Measurements from ENCODE around the gene KCTD11.

KCTD11 gene

GRCh38 chr17:7370853-7371252 lies 18.9 kb downstream of the KCTD11 start:
- in situ Hi-C loops (cut with HindIII; ENCODE audit: low sequenced_read_pairs) = no loop called here

DNA sequence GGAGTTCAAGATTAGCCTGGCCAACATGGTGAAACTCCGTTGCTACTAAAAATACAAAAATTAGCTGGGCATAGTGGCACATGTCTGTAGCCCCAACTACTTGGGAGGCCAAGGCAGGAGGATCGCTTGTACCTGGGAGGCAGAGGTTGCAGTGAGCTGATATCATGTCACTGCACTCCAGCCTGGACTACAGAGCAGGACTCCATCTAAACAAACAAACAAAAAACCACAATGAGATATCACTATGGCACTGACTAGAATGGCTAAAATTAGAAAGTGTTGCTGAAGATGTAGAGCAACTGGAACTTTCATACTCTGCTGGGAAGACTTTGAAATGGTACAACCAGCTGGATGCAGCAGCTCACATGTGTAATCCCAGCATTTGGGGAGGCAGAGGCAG lies 22.4 kb downstream of the KCTD11 start:
- in situ Hi-C loops (cut with HindIII; ENCODE audit: low sequenced_read_pairs) = no loop called here

DNA sequence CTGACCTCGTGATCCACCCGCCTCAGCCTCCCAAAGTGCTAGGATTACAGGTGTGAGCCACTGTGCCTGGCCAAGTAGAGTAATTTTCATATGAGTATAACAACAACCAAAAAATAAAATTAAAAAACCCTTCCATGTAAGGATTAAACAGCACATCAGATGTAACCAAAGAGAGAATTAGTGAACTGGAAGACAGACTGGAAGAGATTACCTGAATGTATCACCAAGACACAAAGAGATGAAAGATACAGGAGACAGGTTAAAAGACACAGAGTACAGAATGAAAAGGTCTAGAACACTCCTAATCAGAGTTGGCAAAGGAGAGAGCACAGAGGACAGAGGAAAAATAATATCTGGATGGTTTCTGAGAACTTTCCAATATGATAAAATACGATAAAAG lies 27.2 kb downstream of the KCTD11 start:
- in situ Hi-C loops (cut with HindIII; ENCODE audit: low sequenced_read_pairs) = no loop called here

DNA sequence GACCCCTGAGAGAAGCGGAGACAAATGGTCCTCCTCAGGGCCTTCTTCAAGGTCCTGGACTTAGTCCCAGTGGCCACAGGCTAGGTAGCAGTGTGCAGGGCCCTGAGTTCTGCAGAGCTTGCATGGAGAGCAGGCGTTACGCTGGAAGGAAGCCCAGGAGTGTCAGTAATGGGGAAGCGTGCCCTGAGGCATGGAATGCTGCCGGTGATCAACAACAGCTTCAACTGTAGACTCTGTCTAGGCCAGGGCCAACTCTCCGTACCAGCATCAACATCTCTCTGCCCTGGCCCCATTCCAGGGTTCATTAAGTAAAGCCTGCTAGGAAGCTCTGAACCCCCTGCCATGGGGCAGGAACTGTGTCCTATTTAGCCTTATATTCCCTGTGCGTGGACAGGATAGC lies 28.4 kb downstream of the KCTD11 start:
- in situ Hi-C loops (cut with HindIII; ENCODE audit: low sequenced_read_pairs) = no loop called here

GRCh38 chr17:7380855-7381683 lies 29.1 kb downstream of the KCTD11 start, which contains the start of gene TNK1:
Gene TNK1, plus strand, starts transcription at chr17:7381089. Its CDS starts 1,838 bp downstream, at chr17:7382927.
- in situ Hi-C loops (cut with HindIII; ENCODE audit: low sequenced_read_pairs) = no loop called here

DNA sequence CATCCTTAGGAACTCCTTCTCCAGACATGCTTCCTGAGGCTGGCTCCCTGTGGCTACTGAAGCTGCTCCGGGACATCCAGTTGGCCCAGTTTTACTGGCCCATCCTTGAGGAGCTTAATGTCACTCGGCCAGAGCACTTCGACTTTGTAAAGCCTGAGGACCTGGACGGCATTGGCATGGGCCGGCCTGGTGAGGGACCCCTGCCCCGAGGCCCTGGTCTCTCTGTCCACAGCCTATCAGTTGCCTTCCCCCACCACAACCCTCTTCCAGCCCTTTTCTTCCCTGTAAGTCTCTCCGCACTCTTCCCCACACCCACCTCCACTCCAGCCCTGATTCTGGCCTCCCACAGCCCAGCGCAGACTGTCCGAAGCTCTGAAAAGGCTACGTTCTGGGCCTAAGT lies 30.9 kb downstream of the KCTD11 start:
- in situ Hi-C loops (cut with HindIII; ENCODE audit: low sequenced_read_pairs) = no loop called here

DNA sequence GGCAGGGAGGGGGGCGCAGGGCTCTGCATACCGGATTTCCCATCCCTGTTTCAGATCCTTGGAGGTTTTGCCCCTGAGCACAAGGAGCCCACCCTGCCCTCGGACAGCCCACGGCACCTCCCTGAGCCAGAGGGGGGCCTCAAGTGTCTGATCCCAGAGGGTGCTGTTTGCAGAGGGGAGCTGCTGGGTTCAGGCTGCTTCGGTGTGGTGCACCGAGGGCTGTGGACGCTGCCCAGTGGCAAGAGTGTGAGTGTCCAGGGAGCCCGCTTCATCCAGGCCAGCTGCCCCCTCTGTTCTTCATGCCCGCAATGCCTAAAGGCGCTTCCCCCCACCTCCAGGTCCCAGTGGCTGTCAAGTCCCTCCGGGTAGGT lies 31.4 kb downstream of the KCTD11 start:
- in situ Hi-C loops (cut with HindIII; ENCODE audit: low sequenced_read_pairs) = no loop called here

GRCh38 chr17:7383742-7384488 lies 32.0 kb downstream of the KCTD11 start:
- in situ Hi-C loops (cut with HindIII; ENCODE audit: low sequenced_read_pairs) = no loop called here

- in situ Hi-C loops (cut with HindIII; ENCODE audit: low sequenced_read_pairs) = loop anchor here (5.0 kb wide), 2 partner anchors 48 to 93 kb away; partner anchors contain the start of gene ZBTB4
Measured at GRCh38 chr17:7384489-7385081, 32.6 kb downstream of the KCTD11 start.

GRCh38 chr17:7388856-7389255 lies 36.9 kb downstream of the KCTD11 start:
- in situ Hi-C loops (cut with HindIII; ENCODE audit: low sequenced_read_pairs) = loop anchor here (5.0 kb wide), 2 partner anchors 43 to 88 kb away; partner anchors contain the start of gene ZBTB4

DNA sequence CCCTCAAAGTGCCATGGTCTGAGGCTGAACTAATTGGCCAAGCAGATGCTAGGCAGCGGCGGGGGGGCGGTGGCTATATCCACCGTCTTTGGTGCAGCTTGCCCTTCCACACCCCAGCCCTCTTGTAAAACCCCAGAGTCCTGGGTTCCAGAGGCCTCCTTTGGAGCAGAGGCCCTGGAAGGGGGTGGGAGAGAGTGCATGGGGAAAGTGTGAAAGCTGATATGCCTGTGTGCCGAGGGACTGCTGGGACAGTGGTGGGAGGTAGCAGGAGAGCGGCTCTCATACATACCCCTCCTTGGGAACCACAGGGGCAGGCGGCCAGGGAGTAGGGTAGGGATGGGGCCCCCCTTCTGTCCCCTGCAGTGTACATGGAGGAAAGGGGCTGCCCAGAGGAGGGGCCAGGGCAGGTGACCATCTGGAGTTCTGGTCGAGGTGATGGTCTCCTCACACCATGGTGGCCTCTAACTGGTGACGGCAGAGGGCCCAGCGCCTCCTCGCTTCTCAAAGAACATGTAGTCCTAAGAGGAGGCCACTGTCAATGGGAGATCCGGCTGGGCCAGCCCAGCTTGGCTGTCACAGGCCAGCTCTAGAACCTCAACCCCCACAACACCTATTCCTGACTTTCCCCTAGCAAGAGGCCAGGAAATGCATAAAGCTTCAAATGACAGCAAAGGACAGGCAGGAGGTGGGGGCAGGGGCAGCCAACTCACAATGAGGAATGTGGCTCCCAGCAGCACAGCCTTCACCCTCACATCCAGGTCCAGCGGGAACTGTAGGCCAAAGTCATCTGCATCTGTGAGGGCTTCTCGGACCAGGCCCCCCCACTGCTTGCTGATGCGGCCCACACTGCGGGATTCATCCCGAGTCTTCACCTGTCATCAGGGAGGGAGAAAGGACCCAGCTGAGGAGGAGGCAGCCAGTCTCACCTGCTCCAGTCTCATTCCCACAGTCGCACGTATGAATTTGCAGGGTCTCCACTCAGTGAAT lies 38.3 kb downstream of the KCTD11 start:
- in situ Hi-C loops (cut with HindIII; ENCODE audit: low sequenced_read_pairs) = loop anchor here (5.0 kb wide), 2 partner anchors 42 to 87 kb away; partner anchors contain the start of gene ZBTB4

DNA sequence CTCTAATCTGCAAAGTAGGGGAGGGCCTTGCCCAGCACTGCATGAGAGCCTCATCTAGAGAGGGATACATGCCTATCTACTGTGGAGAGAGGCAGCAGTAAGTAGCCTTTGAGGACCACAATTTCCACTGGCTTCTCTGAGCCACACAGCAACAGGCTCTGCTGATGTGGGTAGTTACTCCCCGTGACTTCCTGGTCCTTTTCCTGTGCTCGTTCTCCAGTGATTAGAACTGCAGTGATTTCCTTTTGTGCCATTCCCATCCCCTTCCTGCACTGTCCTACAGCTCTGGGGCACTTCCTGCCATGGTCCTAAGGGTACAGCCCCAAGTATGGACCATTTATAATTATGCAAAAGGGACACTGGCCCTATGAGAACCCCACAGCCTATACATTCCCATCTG lies 39.3 kb downstream of the KCTD11 start:
- in situ Hi-C loops (cut with HindIII; ENCODE audit: low sequenced_read_pairs) = no loop called here

DNA sequence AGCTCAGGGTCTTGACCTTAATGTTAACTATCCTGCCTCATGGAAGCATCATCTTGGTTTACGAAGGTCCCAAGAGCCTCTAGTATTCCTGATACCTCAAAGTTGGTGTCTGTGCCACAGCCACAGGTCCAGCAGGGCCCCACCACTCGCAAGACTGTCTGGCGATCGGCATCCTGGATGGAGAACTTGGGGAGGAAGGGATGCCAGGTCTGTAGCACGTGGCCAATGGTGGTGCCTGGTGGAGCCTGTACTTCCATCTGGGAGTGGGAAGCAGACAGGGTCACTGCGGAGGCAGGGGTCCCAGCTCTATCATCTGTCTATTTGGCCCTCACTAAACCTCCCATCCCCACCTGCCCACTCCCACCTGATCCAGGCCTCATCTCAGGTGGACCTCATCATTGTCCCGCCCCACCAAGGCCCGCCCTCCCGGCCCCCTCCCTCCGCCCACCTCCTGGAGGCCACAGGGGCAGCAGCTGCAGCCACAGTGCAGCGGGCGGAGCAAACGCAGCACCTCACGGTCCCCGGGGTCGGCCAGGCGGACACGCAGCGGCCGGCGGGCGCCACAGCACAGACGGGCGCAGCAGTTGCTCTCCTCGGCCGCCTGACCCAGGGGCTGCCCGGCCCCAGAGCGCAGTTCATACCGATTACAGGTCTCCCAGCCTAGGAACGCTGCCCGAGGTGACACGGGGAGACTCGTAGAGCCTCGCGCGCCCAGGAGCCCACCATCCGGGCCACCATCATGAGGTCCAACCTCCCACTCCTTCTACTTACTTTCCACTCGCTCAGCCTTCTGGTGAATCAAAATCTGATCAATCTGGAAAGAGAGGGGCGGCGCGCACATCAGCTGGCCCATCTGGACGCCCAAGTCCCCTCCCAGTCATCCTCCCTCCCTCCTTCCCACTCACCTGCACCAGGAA lies 41.0 kb downstream of the KCTD11 start:
- in situ Hi-C loops (cut with HindIII; ENCODE audit: low sequenced_read_pairs) = no loop called here

DNA sequence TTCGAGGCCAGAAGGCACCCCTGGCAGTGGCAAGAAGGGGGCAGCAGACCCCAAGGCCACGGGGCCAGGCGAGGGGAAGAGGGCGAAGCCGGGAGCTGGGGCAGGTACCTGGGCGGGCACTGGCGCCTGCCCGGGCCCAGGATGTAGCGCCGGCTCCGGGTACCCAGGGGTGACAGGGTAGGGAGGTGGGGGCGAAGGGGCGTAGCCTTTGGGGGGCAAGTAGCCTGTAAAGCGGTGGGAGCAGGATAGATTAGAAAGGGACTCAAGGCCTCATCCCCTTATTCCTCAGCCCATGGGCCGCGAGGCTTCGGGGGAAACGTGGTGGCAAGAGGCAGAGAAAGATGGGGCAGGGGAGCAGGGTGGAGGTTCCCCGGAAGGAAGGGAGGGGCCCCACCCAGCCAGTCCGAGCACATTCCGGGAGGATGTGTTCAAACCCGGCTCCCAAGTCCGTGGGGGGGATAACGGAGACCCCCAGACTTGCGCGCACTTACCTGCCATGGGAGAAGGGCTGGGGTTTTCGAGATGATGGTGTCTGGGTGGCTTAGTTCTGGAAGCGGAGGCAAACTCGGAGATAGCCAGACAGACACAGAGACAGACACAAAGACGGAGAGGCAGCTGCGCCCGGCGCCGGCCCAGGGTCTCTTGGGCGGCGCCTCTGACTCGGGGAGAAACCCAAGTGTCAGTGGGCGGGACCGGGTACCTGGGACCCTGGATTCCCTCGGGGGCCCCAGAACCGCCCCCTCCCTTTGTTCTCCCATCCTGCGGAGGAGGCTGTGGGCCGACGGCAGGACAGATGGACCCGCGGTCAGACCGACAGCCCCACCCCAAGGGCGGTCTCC lies 41.9 kb downstream of the KCTD11 start:
- in situ Hi-C loops (cut with HindIII; ENCODE audit: low sequenced_read_pairs) = no loop called here

DNA sequence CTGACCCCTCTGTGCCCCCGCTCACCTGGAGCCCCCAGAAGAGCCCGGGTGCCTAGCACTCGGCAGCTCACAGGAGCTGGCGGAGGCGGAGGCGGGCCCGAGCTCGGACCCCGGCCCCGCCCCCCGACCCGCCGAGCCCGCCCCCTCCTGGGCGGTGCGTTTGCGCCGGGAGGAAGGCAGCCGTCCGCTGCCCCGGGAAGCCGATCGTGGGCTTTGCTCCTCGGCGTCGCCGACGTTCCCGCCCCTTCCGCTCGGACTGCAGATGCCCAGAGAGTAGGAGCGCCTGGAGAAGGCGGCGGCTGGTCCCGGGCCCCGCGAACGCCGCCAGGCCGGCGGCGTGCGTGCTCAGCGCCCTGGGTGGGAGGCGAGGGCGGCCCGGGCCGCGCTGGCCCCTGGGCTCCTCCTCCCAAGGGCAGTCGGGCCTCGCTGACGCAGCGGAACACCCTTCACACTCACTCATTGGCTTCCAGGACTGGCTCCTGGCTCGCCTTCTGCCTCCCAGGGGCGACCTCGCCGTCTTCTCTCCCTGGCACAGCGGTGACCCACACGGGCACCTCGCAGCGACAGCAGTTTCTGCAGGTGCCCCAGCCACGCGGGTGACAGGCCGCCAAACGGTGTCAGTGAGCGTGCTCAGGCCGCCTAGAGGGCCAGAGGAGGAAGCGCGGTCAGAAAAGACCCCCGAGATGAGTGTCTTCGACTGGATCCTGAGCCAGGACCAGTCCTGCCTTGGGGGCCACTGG lies 42.7 kb downstream of the KCTD11 start, which contains the start of gene PLSCR3:
Gene PLSCR3 (minus strand): TSS at position 74 of the 740 bp plus-strand sequence. CDS start 415 bp downstream, outside the sequence.
- in situ Hi-C loops (cut with HindIII; ENCODE audit: low sequenced_read_pairs) = no loop called here

DNA sequence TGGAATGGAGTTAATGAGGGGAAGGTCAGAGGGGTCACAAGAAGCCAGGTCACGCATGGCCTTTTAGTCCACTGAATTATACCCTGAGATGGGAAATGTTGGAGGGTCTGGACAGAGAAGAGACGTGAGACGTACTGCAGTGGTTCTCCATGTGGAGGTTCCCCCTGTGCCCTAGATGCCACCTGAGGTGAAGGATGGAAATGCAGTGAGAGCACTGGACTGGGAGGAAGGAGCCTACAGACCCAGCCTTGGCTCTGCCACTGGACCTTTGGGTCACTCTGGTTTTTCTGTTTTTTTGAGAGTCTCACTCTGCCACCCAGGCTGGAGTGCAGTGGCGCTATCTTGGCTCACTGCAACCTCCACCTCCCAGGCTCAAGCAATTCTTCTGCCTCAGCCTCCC lies 44.2 kb downstream of the KCTD11 start:
- in situ Hi-C loops (cut with HindIII; ENCODE audit: low sequenced_read_pairs) = no loop called here

DNA sequence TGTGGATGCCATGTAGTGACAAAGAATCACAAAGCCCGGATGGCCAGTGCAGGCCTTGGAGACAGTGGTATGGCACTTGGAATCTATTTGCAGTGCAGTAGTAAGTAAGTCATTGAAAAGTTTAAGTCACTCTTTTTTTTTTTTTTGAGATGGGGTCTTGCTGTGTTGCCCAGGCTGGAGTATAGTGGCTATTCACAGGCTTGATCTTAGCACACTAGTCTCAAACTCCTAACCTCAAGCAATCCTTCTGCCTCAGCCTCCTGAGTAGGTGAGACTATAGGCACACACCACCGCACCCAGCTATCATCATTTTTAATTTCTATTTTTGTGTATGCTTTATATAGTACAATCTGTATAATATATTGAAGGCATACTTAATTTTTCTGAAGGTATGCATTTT lies 46.6 kb downstream of the KCTD11 start:
- in situ Hi-C loops (cut with HindIII; ENCODE audit: low sequenced_read_pairs) = no loop called here

All from endothelial cell of hepatic sinusoid (primary cell).